ENCODE results near the gene ASCC3. TPM values are rescaled to one million over a fixed set of nuclear protein-coding genes. Genes with fewer than 3 reads are reported as not detected.

Gene ASCC3
- total and polyA plus RNA-seq, 2 of the 4 experiments (the other 2 are of a cell fraction), result 25.8 to 104 TPM

DNA sequence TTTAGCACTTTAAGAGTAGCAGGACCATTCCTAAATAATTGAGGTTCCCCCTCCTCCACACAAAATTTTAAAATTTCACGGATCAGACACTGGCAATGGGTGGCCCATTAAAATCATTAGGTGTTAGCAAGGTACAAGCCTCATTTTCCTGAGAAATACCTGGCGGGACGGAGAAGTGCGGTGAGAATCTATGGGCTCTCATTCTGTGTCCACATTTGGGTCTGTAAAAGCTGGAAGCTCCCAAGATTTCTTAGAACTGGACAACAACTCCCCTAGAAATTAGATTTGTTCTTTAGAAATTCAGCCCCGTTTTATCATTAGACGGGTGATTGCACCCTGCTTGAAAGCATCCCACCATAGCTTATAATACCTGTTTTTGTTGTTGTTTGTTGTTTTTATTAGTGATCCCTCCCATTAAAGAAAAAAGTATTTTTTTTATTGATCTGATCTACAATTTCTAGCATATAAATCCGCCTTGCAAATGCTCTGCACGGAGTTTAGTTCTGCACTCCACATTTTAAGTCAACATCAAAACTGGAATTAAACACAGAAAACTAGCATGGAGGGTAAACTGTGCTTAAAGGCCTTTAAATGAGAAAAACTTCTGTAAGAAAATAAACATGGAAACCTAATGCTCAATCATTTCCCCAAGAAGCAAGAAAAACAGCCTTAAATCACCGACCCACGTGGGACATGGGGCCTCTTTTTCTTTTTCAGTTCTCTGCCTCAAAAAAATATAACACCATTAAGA is 422.1 kb downstream of the ASCC3 start:
- Histone ChIP-seq H4K8ac (ENCODE audit: low read depth in 2 of 2, low read length in 2 of 2) (no peak overlapping the region), H3K9ac (ENCODE audit: low read depth, low read length) (no peak overlapping the region), H2BK120ac (ENCODE audit: low read depth, low read length) (no peak overlapping the region), H3K27ac (ENCODE audit: insufficient read depth, low read length) (no peak overlapping the region), H3K27me3 (ENCODE audit: control insufficient read depth, insufficient read depth, low read length) (peaks cover 94% of the 10 kb centered on the region), H3K18ac (ENCODE audit: low read depth, low read length) (no peak overlapping the region), H3K4me1 (ENCODE audit: control insufficient read depth, insufficient read depth, low read length) (no peaks in the 10 kb centered on the region), H3K36me3 (ENCODE audit: control insufficient read depth, insufficient read depth, low read length) (no peaks in the 10 kb centered on the region), H2AFZ (replicated peaks; ENCODE audit: low read length, poor library complexity) (no peak overlapping the region), H2BK5ac (ENCODE audit: low read depth, low read length, poor library complexity, severe bottlenecking) (no peak overlapping the region), H3K9me1 (ENCODE audit: insufficient read depth, low read length) (no peaks in the 10 kb centered on the region), H3K23ac (ENCODE audit: low read depth, low read length) (no peak overlapping the region), H2BK20ac (ENCODE audit: low read depth, low read length) (no peak overlapping the region), H4K5ac (ENCODE audit: low read depth, low read length) (no peak overlapping the region), H4K20me1 (ENCODE audit: insufficient read depth, low read length) (peaks cover 33% of the 10 kb centered on the region), H2BK15ac (ENCODE audit: low read depth, low read length) (no peak overlapping the region), H3K56ac (ENCODE audit: extremely low read depth, insufficient read depth, low read length) (no peak overlapping the region), H2AK5ac (ENCODE audit: low read depth, low read length) (no peak overlapping the region), H3K14ac (replicated peaks; ENCODE audit: low read depth, low read length) (no peak overlapping the region), H3K9me3 (ENCODE audit: control insufficient read depth, insufficient read depth, low read length) (peaks cover 49% of the 10 kb centered on the region), H3K4me3 (ENCODE audit: insufficient read depth, low read depth, low read length) (no peak overlapping the region), H2AK9ac (replicated peaks; ENCODE audit: low read depth, low read length, poor library complexity) (no peak overlapping the region), H3K79me1 (ENCODE audit: low read depth in 1 of 2, low read length in 2 of 2) (no peaks in the 10 kb centered on the region), H3K4me2 (ENCODE audit: low read depth, low read length) (no peak overlapping the region), H3K4ac (ENCODE audit: low read depth, low read length) (no peak overlapping the region), H4K91ac (ENCODE audit: insufficient read depth, low read depth, low read length) (no peak overlapping the region)
- BruUV-seq (replicated peaks), result no TSS peak
- WGBS, 2 experiments (ENCODE audit: extremely low coverage in 2 of 2, insufficient read length in 1 of 2), result 0% methylated on average over 1 of the region's 10 CpGs; no CpG with 5 or more reads in 1 of the 2 experiments
- TF ChIP-seq RCOR1 (IDR thresholded peaks at IDR 0.05; ENCODE audit: insufficient replicate concordance, low read length), result no peak
- TF ChIP-seq, protein P1, sequence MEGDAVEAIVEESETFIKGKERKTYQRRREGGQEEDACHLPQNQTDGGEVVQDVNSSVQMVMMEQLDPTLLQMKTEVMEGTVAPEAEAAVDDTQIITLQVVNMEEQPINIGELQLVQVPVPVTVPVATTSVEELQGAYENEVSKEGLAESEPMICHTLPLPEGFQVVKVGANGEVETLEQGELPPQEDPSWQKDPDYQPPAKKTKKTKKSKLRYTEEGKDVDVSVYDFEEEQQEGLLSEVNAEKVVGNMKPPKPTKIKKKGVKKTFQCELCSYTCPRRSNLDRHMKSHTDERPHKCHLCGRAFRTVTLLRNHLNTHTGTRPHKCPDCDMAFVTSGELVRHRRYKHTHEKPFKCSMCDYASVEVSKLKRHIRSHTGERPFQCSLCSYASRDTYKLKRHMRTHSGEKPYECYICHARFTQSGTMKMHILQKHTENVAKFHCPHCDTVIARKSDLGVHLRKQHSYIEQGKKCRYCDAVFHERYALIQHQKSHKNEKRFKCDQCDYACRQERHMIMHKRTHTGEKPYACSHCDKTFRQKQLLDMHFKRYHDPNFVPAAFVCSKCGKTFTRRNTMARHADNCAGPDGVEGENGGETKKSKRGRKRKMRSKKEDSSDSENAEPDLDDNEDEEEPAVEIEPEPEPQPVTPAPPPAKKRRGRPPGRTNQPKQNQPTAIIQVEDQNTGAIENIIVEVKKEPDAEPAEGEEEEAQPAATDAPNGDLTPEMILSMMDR (conservative IDR thresholded peaks at IDR 0.05; ENCODE audit: low read depth, low read length), result no peak
- TF ChIP-seq ELK1 (IDR thresholded peaks at IDR 0.05; ENCODE audit: borderline replicate concordance, low read depth, low read length), result no peak
- TF ChIP-seq MXI1 (IDR thresholded peaks at IDR 0.05; ENCODE audit: borderline replicate concordance, low read depth, low read length), result no peak
- TF ChIP-seq CHD1 (IDR thresholded peaks at IDR 0.05; ENCODE audit: low read depth, low read length), result no peak
- no peak for TF ChIP-seq RAD21 (IDR thresholded peaks at IDR 0.05; ENCODE audit: low read length)
- no peak for TF ChIP-seq USF2 (IDR thresholded peaks at IDR 0.05; ENCODE audit: low read depth, low read length)
- TF ChIP-seq MAFK (IDR thresholded peaks at IDR 0.05; ENCODE audit: low read depth, low read length), result no peak
- no peak for TF ChIP-seq FOS (IDR thresholded peaks at IDR 0.05; ENCODE audit: low read depth, low read length)
- no peak for TF ChIP-seq SMC3 (IDR thresholded peaks at IDR 0.05; ENCODE audit: low read depth, low read length)
- TF ChIP-seq POLR2A (IDR thresholded peaks at IDR 0.05; ENCODE audit: low read depth, low read length), result no peak
- TF ChIP-seq NFE2L2 (IDR thresholded peaks at IDR 0.05; ENCODE audit: low read depth, low read length), result no peak
- TF ChIP-seq CEBPB (IDR thresholded peaks at IDR 0.05; ENCODE audit: low read depth, low read length), result no peak
- TF ChIP-seq MAZ (IDR thresholded peaks at IDR 0.05; ENCODE audit: borderline replicate concordance, low read depth, low read length), result no peak
- no peak for TF ChIP-seq BHLHE40 (IDR thresholded peaks at IDR 0.05; ENCODE audit: low read depth, low read length)
- no peak for TF ChIP-seq RFX5 (IDR thresholded peaks at IDR 0.05; ENCODE audit: low read depth, low read length)
- intact Hi-C loops (cut with micrococcal nuclease) (no loop called here), in situ Hi-C loops (cut with MboI; ENCODE audit: low sequenced_read_pairs) (loop anchor here (25.0 kb wide), 1 partner anchor 872 kb away; no protein-coding TSS in a partner anchor), dilution Hi-C loops (cut with HindIII; ENCODE audit: low sequenced_read_pairs, unreplicated experiment) (loop anchor here (25.0 kb wide), 1 partner anchor 347 kb away; no protein-coding TSS in a partner anchor)
- CTCF ChIA-PET, result no interaction called here
- ATAC-seq (ENCODE audit: low read depth), result no peak
- POLR2A ChIA-PET (ENCODE audit: unreplicated experiment), result no interaction called here
- no peak for DNase-seq
